GM23338 (cell line): ENCODE data around the gene DNM2.

ENCODE experiments used
- CREB1 ChIP-seq: fragments of 250-450 bp; sonication (Bioruptor Pico); IDR thresholded peaks from 2 replicates; pipeline ENCODE4 v1.5.0; 2020; ENCODE audit warnings: low read depth, mild to moderate bottlenecking, moderate library complexity
- ETS1 ChIP-seq: IDR thresholded peaks from 2 replicates; pipeline ENCODE4 v1.6.1; 2016; ENCODE audit warnings: antibody characterized with exemption
- EZH2 ChIP-seq: fragments of 200-600 bp; sonication (generic); IDR thresholded peaks from one replicate; pipeline ENCODE4 v1.8.0; 2017; ENCODE audit warnings: antibody characterized with exemption, mild to moderate bottlenecking, low read depth; ENCODE audit not compliant: unreplicated experiment
- EZH2phosphoT487 ChIP-seq: fragments of 200-600 bp; sonication (generic); IDR thresholded peaks from one replicate; pipeline ENCODE4 v1.8.1; 2018; ENCODE audit warnings: antibody characterized with exemption; ENCODE audit not compliant: unreplicated experiment
- JUNB ChIP-seq: IDR thresholded peaks from one replicate; pipeline ENCODE4 v1.6.1; 2016; ENCODE audit warnings: antibody characterized with exemption; ENCODE audit not compliant: unreplicated experiment
- NANOG ChIP-seq: IDR thresholded peaks from 2 replicates; pipeline ENCODE4 v1.6.1; 2016; ENCODE audit warnings: antibody characterized with exemption, borderline replicate concordance
- POLR2AphosphoS5 ChIP-seq: IDR thresholded peaks from 2 replicates; pipeline ENCODE4 v1.6.1; 2016; ENCODE audit warnings: antibody characterized with exemption, low read depth
- STAT1 ChIP-seq: IDR thresholded peaks from one replicate; pipeline ENCODE4 v1.6.1; 2016; ENCODE audit warnings: antibody characterized with exemption; ENCODE audit not compliant: unreplicated experiment
- ZNF114 ChIP-seq: fragments of 250-450 bp; sonication (Bioruptor Pico); IDR thresholded peaks from 2 replicates; pipeline ENCODE4 v1.5.0; 2020; ENCODE audit warnings: mild to moderate bottlenecking, moderate library complexity
- ZNF331 ChIP-seq: fragments of 250-450 bp; sonication (Bioruptor Pico); IDR thresholded peaks from 2 replicates; pipeline ENCODE4 v1.5.0; 2020; ENCODE audit warnings: low read depth, mild to moderate bottlenecking, moderate library complexity
- TF ChIP-seq, protein P1 (sequence below), 2 experiments: fragments of 200-600 bp in 1 of 2; sonication (generic) in 1 of 2; conservative IDR thresholded peaks; 2 replicates each; pipeline versions ENCODE4 v1.5.1 to v1.6.1; 2016 to 2017; ENCODE audit warnings: antibody characterized with exemption in 2 of 2, low read depth in 2 of 2, mild to moderate bottlenecking in 2 of 2, moderate library complexity in 1 of 2
- TF ChIP-seq, protein P2 (sequence below): IDR thresholded peaks from one replicate; pipeline ENCODE4 v1.6.1; 2018; ENCODE audit warnings: antibody characterized with exemption; ENCODE audit not compliant: unreplicated experiment

DNA sequence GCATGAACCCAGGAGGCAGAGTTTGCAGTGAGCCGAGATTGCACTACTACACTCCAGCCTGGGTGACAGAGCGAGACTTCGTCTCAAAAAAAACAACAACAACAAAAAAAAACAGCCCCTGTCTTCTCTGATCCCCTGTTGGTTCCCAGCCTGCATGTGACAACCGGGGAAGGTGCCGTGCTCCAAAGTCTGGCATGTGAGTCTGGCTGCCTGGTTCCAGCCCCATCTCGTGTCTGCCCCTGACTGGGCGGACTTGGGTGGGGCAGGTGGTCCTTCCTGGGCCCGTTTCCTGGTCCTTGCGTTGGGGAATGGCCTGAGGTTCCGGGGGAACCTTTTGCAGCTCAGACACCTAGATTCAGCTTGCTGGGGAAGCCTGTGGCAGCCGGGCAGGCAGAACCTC, 50.5 kb downstream of the DNM2 start:
- TF ChIP-seq, protein P1, sequence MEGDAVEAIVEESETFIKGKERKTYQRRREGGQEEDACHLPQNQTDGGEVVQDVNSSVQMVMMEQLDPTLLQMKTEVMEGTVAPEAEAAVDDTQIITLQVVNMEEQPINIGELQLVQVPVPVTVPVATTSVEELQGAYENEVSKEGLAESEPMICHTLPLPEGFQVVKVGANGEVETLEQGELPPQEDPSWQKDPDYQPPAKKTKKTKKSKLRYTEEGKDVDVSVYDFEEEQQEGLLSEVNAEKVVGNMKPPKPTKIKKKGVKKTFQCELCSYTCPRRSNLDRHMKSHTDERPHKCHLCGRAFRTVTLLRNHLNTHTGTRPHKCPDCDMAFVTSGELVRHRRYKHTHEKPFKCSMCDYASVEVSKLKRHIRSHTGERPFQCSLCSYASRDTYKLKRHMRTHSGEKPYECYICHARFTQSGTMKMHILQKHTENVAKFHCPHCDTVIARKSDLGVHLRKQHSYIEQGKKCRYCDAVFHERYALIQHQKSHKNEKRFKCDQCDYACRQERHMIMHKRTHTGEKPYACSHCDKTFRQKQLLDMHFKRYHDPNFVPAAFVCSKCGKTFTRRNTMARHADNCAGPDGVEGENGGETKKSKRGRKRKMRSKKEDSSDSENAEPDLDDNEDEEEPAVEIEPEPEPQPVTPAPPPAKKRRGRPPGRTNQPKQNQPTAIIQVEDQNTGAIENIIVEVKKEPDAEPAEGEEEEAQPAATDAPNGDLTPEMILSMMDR (conservative IDR thresholded peaks at IDR 0.05; ENCODE audit: low read depth in 2 of 2): no peak
- no peak for TF ChIP-seq NANOG
- TF ChIP-seq, protein P2, sequence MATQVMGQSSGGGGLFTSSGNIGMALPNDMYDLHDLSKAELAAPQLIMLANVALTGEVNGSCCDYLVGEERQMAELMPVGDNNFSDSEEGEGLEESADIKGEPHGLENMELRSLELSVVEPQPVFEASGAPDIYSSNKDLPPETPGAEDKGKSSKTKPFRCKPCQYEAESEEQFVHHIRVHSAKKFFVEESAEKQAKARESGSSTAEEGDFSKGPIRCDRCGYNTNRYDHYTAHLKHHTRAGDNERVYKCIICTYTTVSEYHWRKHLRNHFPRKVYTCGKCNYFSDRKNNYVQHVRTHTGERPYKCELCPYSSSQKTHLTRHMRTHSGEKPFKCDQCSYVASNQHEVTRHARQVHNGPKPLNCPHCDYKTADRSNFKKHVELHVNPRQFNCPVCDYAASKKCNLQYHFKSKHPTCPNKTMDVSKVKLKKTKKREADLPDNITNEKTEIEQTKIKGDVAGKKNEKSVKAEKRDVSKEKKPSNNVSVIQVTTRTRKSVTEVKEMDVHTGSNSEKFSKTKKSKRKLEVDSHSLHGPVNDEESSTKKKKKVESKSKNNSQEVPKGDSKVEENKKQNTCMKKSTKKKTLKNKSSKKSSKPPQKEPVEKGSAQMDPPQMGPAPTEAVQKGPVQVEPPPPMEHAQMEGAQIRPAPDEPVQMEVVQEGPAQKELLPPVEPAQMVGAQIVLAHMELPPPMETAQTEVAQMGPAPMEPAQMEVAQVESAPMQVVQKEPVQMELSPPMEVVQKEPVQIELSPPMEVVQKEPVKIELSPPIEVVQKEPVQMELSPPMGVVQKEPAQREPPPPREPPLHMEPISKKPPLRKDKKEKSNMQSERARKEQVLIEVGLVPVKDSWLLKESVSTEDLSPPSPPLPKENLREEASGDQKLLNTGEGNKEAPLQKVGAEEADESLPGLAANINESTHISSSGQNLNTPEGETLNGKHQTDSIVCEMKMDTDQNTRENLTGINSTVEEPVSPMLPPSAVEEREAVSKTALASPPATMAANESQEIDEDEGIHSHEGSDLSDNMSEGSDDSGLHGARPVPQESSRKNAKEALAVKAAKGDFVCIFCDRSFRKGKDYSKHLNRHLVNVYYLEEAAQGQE: no peak
- TF ChIP-seq POLR2AphosphoS5: no peak
- no peak for TF ChIP-seq EZH2phosphoT487
- TF ChIP-seq EZH2: no peak
- TF ChIP-seq ETS1: no peak
- TF ChIP-seq STAT1: no peak
- TF ChIP-seq JUNB: no peak
- TF ChIP-seq ZNF331 (CRISPR knock-in tag): no peak
- no peak for TF ChIP-seq ZNF114 (CRISPR knock-in tag)
- TF ChIP-seq CREB1 (CRISPR knock-in tag): no peak
